T47D (cell line): ENCODE data around the gene RBP7.
"Not testable (repeated sequence)": the region's sequence is repeated elsewhere in the genome, so short reads cannot be mapped to it uniquely, and the experiment has no call there.

Source experiments
- DNase-seq, 2 experiments: peaks; one replicate each; pipeline versions ENCODE4 v3.0.0 to v3.0.0-alpha.2; 2011 to 2012; ENCODE audit warnings: low read depth in 1 of 2, low spot score in 1 of 2
- JUND ChIP-seq: IDR thresholded peaks from 2 replicates; pipeline ENCODE4 v1.6.1; 2012; ENCODE audit warnings: low read depth
- in situ Hi-C: cut with HindIII; loops from 2 replicates; pipeline ENCODE4 v1.10.0; 2016; ENCODE audit warnings: low sequenced_read_pairs, low pct_unique_long_range_greater_than_20kb

The RBP7 gene

GRCh38 chr1:10014016-10014415 lies 17.0 kb downstream of the RBP7 start:
- no peak for DNase-seq
- no peak for TF ChIP-seq JUND
- in situ Hi-C loops: no loop called here

- TF ChIP-seq JUND: no peak
- in situ Hi-C loops: no loop called here
- DNase-seq: no peak
These were observed 22.5 kb downstream of the RBP7 start for GRCh38 chr1:10019561-10019960.

GRCh38 chr1:10020086-10020485 lies 23.1 kb downstream of the RBP7 start:
- in situ Hi-C loops: no loop called here
- TF ChIP-seq JUND: no peak
- no peak for DNase-seq

- not testable (repeated sequence) for DNase-seq
These were observed 23.6 kb downstream of the RBP7 start for GRCh38 chr1:10020678-10021077.

GRCh38 chr1:10021992-10022391 lies 25.0 kb downstream of the RBP7 start:
- in situ Hi-C loops, DNase-seq: not testable (repeated sequence)

More at GRCh38 chr1:10020678-10021077, 23.6 kb downstream of the RBP7 start:
- in situ Hi-C loops: not testable (repeated sequence)

GRCh38 chr1:10022656-10023055 lies 25.6 kb downstream of the RBP7 start:
- no peak for DNase-seq
- no peak for TF ChIP-seq JUND
- in situ Hi-C loops: no loop called here

GRCh38 chr1:10025354-10025753 lies 28.3 kb downstream of the RBP7 start:
- in situ Hi-C loops: no loop called here
- DNase-seq: no peak
- TF ChIP-seq JUND: no peak

- TF ChIP-seq JUND: no peak
- in situ Hi-C loops: no loop called here
These were observed 30.0 kb downstream of the RBP7 start for GRCh38 chr1:10027027-10027426.

GRCh38 chr1:10028956-10029500 lies 32.0 kb downstream of the RBP7 start:
- in situ Hi-C loops, DNase-seq: not testable (repeated sequence)

More at GRCh38 chr1:10027027-10027426, 30.0 kb downstream of the RBP7 start:
- no peak for DNase-seq

GRCh38 chr1:10031461-10031860 lies 34.4 kb downstream of the RBP7 start:
- in situ Hi-C loops: no loop called here
- DNase-seq: no peak
- no peak for TF ChIP-seq JUND

- peak; percentile 77 to 97 for DNase-seq
- in situ Hi-C loops: no loop called here
- 0 out of 2 replicates have a peak, but pooled peaks have one; percentile 24 for TF ChIP-seq JUND
These were observed 35.7 kb downstream of the RBP7 start, which contains the start of gene UBE4B for GRCh38 chr1:10032590-10033358. Gene UBE4B (plus strand): TSS chr1:10032958. CDS start chr1:10033671, 713 bp downstream.

GRCh38 chr1:10033359-10033845 lies 36.4 kb downstream of the RBP7 start:
- in situ Hi-C loops: no loop called here
- TF ChIP-seq JUND: no peak
- DNase-seq: peak in 1 of 2 experiments; percentile 55

GRCh38 chr1:10042746-10043145 lies 45.7 kb downstream of the RBP7 start:
- DNase-seq: no peak
- in situ Hi-C loops: no loop called here
- TF ChIP-seq JUND: no peak
